SK-N-SH (cell line): ENCODE data around the gene TEAD4. TPM values are rescaled to one million over a fixed set of nuclear protein-coding genes. Genes with fewer than 3 reads are reported as not detected.

ENCODE experiments used
- CTCF ChIA-PET: fragments of 300-600, 350-600 bp; formaldehyde crosslinking; extraction: SDS; loops from one replicate; lab custom pipeline; 2021; lab: Yijun Ruan, JAX
- POLR2A ChIA-PET: fragments of 350-600 bp; sonication (Branson Sonifier 250); formaldehyde crosslinking; extraction: SDS; loops from one replicate; lab custom pipeline; 2020; ENCODE audit warnings: antibody characterized with exemption, inconsistent platforms; lab: Yijun Ruan, JAX
- DNase-seq: peaks from one replicate; pipeline ENCODE4 v3.0.0; 2012
- H2AFZ ChIP-seq: fragments of 200-600 bp; sonication (generic); 2 replicates; pipeline ENCODE4 v1.8.1; 2016; ENCODE audit warnings: antibody characterized with exemption, mild to moderate bottlenecking, low read depth
- H3F3A ChIP-seq: fragments of 200-600 bp; sonication (generic); replicated peaks from 2 replicates; pipeline ENCODE3; 2016; ENCODE audit warnings: antibody characterized with exemption, mild to moderate bottlenecking; ENCODE audit not compliant: insufficient read depth
- H3K27ac ChIP-seq, 2 experiments: fragments of 200-500 bp in 1 of 2; fragments of 200-600 bp in 1 of 2; sonication (Bioruptor generic) in 1 of 2; sonication (generic), shearing (Covaris generic) in 1 of 2; 2 replicates each; pipeline versions ENCODE4 v1.5.1 to v1.6.1; 2014 to 2016; ENCODE audit warnings: low read depth in 2 of 2, inconsistent platforms in 1 of 2, low read length in 1 of 2, mild to moderate bottlenecking in 1 of 2, mixed read lengths in 1 of 2
- H3K27me3 ChIP-seq: fragments of 200-600 bp; sonication (generic), shearing (Covaris generic); 2 replicates; pipeline ENCODE4 v1.6.1; 2016; ENCODE audit warnings: mixed run types; ENCODE audit not compliant: insufficient read depth
- H3K36me3 ChIP-seq, 2 experiments: fragments of 200-500 bp in 1 of 2; fragments of 200-600 bp in 1 of 2; sonication (Bioruptor generic) in 1 of 2; sonication (generic) in 1 of 2; replicated peaks in 1 of 2; 2 replicates each; pipeline versions ENCODE3 to v1.5.1; 2014 to 2016; ENCODE audit warnings: low read length in 1 of 2, mild to moderate bottlenecking in 1 of 2; ENCODE audit not compliant: insufficient read depth in 2 of 2, control insufficient read depth in 1 of 2
- H3K4me1 ChIP-seq, 2 experiments: fragments of 200-500 bp in 1 of 2; fragments of 200-600 bp in 1 of 2; sonication (Bioruptor generic) in 1 of 2; sonication (generic), shearing (Covaris generic) in 1 of 2; 2 replicates each; pipeline versions ENCODE4 v1.5.1 to v1.6.1; 2014 to 2016; ENCODE audit warnings: low read depth in 1 of 2, low read length in 1 of 2, mixed run types in 1 of 2; ENCODE audit not compliant: insufficient read depth in 2 of 2, control insufficient read depth in 1 of 2
- H3K4me2 ChIP-seq: fragments of 200-600 bp; sonication (generic), shearing (Covaris generic); 2 replicates; pipeline ENCODE4 v1.6.1; 2017; ENCODE audit warnings: mixed run types
- H3K4me3 ChIP-seq, 2 experiments: fragments of 200-500 bp in 1 of 2; fragments of 200-600 bp in 1 of 2; sonication (Bioruptor generic) in 1 of 2; sonication (generic), shearing (Covaris generic) in 1 of 2; 2 replicates each; pipeline versions ENCODE4 v1.5.1 to v1.8.1; 2014 to 2016; ENCODE audit warnings: low read depth in 2 of 2, inconsistent platforms in 1 of 2, low read length in 1 of 2, mild to moderate bottlenecking in 1 of 2, mixed read lengths in 1 of 2, moderate library complexity in 1 of 2
- H3K79me2 ChIP-seq: fragments of 200-600 bp; sonication (generic); 2 replicates; pipeline ENCODE4 v1.8.1; 2017; ENCODE audit warnings: mild to moderate bottlenecking; ENCODE audit not compliant: insufficient read depth
- H3K9ac ChIP-seq: fragments of 200-600 bp; sonication (generic); 2 replicates; pipeline ENCODE4 v1.6.1; 2017; ENCODE audit warnings: mixed run types
- H3K9me2 ChIP-seq: fragments of 200-600 bp; sonication (generic); 2 replicates; pipeline ENCODE4 v1.6.1; 2017; ENCODE audit warnings: mixed run types
- H3K9me3 ChIP-seq: fragments of 200-600 bp; sonication (generic); 2 replicates; pipeline ENCODE4 v1.6.1; 2017; ENCODE audit warnings: mixed run types, mild to moderate bottlenecking, moderate library complexity
- H4K20me1 ChIP-seq: fragments of 200-600 bp; sonication (generic); 2 replicates; pipeline ENCODE4 v1.6.1; 2017; ENCODE audit warnings: mild to moderate bottlenecking, mixed run types; ENCODE audit not compliant: insufficient read depth
- CTCF ChIP-seq: fragments of 200-600 bp; sonication (generic); IDR thresholded peaks from 2 replicates; pipeline ENCODE4 v1.6.1; 2017; ENCODE audit warnings: antibody characterized with exemption, mild to moderate bottlenecking, moderate library complexity
- ELF1 ChIP-seq: IDR thresholded peaks from 2 replicates; pipeline ENCODE4 v1.4.0; 2012
- GATA2 ChIP-seq: sonication (generic); formaldehyde crosslinking; IDR thresholded peaks from 2 replicates; pipeline ENCODE4 v1.5.0; 2020; ENCODE audit warnings: mild to moderate bottlenecking, missing genetic modification reagents
- MXI1 ChIP-seq: IDR thresholded peaks from 2 replicates; pipeline ENCODE4 v1.6.1; 2012; ENCODE audit warnings: mild to moderate bottlenecking, low read depth, low read length, improper control_type of control experiment
- NRF1 ChIP-seq: IDR thresholded peaks from 2 replicates; pipeline ENCODE4 v1.6.1; 2012; ENCODE audit warnings: low read depth, mild to moderate bottlenecking, low read length
- RAD21 ChIP-seq: IDR thresholded peaks from 2 replicates; pipeline ENCODE4 v1.6.1; 2012; ENCODE audit warnings: mild to moderate bottlenecking, low read length
- RCOR1 ChIP-seq: fragments of 150-350 bp; IDR thresholded peaks from 2 replicates; pipeline ENCODE4 v1.6.1; 2017; ENCODE audit warnings: antibody characterized with exemption, low read length
- RFX5 ChIP-seq: IDR thresholded peaks from 2 replicates; pipeline ENCODE4 v1.6.1; 2012; ENCODE audit warnings: mild to moderate bottlenecking, improper control_type of control experiment, low read length
- SMC3 ChIP-seq: IDR thresholded peaks from 2 replicates; pipeline ENCODE4 v1.6.1; 2012; ENCODE audit warnings: low read depth, low read length, improper control_type of control experiment
- YY1 ChIP-seq: IDR thresholded peaks from 2 replicates; pipeline ENCODE4 v1.4.0; 2012; ENCODE audit warnings: low read depth, mild to moderate bottlenecking
- WGBS: methylation state at CpG from one replicate; pipeline ENCODE4 v1.1.6; 2017; ENCODE audit warnings: low lambda C conversion rate; 5-methylcytosine and 5-hydroxymethylcytosine counted together
- polyA plus RNA-seq, 3 experiments: library from polyadenylated mRNA; depleted of rRNA; stranded (reverse); fragments of >200 nt; gene quantifications; 2 replicates each; pipeline ENCODE4 v1.2.3, GENCODE V29; 2012
- TF ChIP-seq, protein P1 (sequence below): IDR thresholded peaks from 2 replicates; pipeline ENCODE4; 2012
- TF ChIP-seq, protein P2 (sequence below): IDR thresholded peaks from 2 replicates; pipeline ENCODE4 v1.4.0; 2012; ENCODE audit warnings: low read depth, borderline replicate concordance
- TF ChIP-seq, protein P3 (sequence below): IDR thresholded peaks from 2 replicates; pipeline ENCODE4 v1.4.0; 2012; ENCODE audit warnings: low read depth

The TEAD4 gene
- polyA plus RNA-seq, 1 of the 3 experiments (the other 2 are of a cell fraction), result 27.1 TPM

DNA sequence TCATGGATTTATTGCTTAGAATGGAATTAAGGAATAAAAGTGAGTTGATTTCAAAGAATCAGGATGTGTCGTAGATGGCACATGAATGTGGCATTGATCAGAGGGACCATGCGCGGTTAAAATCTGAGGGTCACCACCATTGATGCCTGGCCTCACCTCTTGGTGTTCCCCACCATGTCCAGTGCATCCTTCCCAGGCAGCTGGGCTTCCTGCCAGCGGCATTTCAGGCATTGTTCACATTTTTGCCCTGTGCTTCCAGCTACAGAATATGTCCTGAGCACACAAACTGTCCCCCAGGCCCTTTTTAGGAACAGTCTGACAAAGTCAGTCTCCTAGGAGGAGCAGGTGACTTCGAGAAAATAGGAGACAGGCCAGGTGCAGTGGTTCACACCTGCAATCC lies 76.0 kb downstream of the TEAD4 start:
- no peak overlapping the region for H3K9ac ChIP-seq
- TF ChIP-seq YY1 (no peak), RCOR1 (no peak), NRF1 (no peak), ELF1 (no peak)
- TF ChIP-seq, protein P1, sequence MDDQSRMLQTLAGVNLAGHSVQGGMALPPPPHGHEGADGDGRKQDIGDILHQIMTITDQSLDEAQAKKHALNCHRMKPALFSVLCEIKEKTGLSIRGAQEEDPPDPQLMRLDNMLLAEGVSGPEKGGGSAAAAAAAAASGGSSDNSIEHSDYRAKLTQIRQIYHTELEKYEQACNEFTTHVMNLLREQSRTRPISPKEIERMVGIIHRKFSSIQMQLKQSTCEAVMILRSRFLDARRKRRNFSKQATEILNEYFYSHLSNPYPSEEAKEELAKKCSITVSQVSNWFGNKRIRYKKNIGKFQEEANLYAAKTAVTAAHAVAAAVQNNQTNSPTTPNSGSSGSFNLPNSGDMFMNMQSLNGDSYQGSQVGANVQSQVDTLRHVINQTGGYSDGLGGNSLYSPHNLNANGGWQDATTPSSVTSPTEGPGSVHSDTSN, result no peak
- TF ChIP-seq, all 33 proteins: peak for 0
- Histone ChIP-seq H3K36me3 (peaks cover 0 to 21% of the 10 kb centered on the region in 2 experiments), H2AFZ (no peak overlapping the region), H3K27me3 (no peaks in the 10 kb centered on the region), H3K9me2 (no peaks in the 10 kb centered on the region), H3F3A (no peaks in the 10 kb centered on the region), H3K27ac (no peak overlapping the region), H3K4me3 (no peak overlapping the region), H3K79me2 (no peaks in the 10 kb centered on the region), H3K4me1 (peaks cover 0 to 5% of the 10 kb centered on the region in 2 experiments; a peak in 1 of 4 replicates), H4K20me1 (no peaks in the 10 kb centered on the region), H3K4me2 (no peak overlapping the region), H3K9me3 (no peaks in the 10 kb centered on the region)
- CTCF ChIA-PET, result interaction anchor here (0.9 to 2.4 kb wide), 14 partner anchors 14 to 181 kb away, joined by 3 to 35 read pairs (median 8); partner anchors contain the start of genes FOXM1 and RHNO1
- WGBS, result 88% methylated on average over 5 of the region's 5 CpGs
- no peak for DNase-seq
- POLR2A ChIA-PET, result no interaction called here

DNA sequence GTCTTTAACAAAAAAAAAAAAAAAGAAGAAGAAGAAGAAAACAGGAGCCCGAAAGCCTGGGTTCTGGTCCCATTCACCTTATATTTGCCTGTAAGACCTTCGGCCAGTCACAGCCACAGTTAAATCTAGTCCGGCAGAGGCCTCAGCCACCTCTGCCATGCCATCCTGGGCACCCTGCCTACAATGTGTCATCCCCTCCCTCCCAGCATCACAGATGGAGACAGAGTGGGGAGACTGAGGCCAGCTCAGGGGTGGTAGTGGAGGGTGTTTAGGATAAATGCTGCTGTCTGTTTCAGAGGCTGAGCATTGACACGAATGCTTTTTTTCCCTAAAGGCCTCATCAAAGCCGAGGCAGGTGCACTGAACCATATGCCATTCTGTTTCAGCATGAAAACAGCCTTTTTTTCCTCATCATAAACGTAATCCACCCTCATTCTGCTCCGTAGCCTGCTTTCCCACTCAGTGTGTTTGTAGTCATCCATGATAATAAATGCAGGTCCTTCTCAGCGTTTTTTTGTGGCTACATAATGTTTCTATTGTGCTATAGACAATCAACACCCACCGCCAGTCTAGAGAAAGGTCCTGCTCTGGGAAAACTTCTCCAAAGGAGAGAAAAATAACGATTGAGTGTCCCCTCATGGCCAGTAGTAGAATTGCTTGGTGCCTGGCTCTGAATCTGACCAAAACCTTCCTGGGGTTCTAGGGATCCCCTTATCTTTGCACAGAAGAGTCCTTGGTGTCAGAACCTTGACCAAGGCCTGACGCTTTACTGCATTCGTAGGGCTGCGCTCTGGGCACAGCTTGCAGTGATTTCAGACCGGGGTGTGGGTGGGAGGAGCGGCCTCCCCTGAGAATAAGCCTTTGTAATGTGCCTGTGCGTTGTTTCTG lies 76.9 kb downstream of the TEAD4 start:
- CTCF ChIA-PET, result interaction anchor here (0.6 to 2.2 kb wide), 5 partner anchors 17 to 182 kb away, joined by 3 to 19 read pairs (median 9); no protein-coding TSS in a partner anchor

More for the DNA sequence above, 76.9 kb downstream of the TEAD4 start:
- WGBS, result 85% methylated on average over 16 of the region's 16 CpGs
- H3K4me3 ChIP-seq, result no peak overlapping the region; a peak in 1 of 4 replicates
- TF ChIP-seq, protein P2, sequence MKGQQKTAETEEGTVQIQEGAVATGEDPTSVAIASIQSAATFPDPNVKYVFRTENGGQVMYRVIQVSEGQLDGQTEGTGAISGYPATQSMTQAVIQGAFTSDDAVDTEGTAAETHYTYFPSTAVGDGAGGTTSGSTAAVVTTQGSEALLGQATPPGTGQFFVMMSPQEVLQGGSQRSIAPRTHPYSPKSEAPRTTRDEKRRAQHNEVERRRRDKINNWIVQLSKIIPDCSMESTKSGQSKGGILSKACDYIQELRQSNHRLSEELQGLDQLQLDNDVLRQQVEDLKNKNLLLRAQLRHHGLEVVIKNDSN, result no peak
- TF ChIP-seq, protein P3, sequence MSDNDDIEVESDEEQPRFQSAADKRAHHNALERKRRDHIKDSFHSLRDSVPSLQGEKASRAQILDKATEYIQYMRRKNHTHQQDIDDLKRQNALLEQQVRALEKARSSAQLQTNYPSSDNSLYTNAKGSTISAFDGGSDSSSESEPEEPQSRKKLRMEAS, result no peak
- TF ChIP-seq SMC3 (0 out of 2 replicates have a peak, but pooled peaks have one; percentile 16), RFX5 (no peak), CTCF (peak; percentile 54), MXI1 (no peak), RAD21 (peak; percentile 57), GATA2 (CRISPR knock-in tag) (no peak)
- no peak overlapping the region for H2AFZ ChIP-seq
- H3K4me1 ChIP-seq, result peaks cover 0 to 5% of the 10 kb centered on the region in 2 experiments; a peak in 1 of 4 replicates
- no peak overlapping the region for H3K27ac ChIP-seq
- H3K36me3 ChIP-seq, result peaks cover 0 to 28% of the 10 kb centered on the region in 2 experiments
- peak; percentile 52 for DNase-seq
- no peaks in the 10 kb centered on the region for H3K9me2 ChIP-seq
- H3K4me2 ChIP-seq, result no peak overlapping the region
- H3K27me3 ChIP-seq, result no peaks in the 10 kb centered on the region
- POLR2A ChIA-PET, result no interaction called here
- H3K9ac ChIP-seq, result no peak overlapping the region
- no peaks in the 10 kb centered on the region for H3K9me3 ChIP-seq
- no peaks in the 10 kb centered on the region for H3F3A ChIP-seq
- no peaks in the 10 kb centered on the region for H3K79me2 ChIP-seq
- H4K20me1 ChIP-seq, result no peaks in the 10 kb centered on the region
